LoVo (cell line): Measurements from ENCODE around the gene CWF19L2.
"Not testable (repeated sequence)": the region's sequence is repeated elsewhere in the genome, so short reads cannot be mapped to it uniquely, and the experiment has no call there.

Experiments used
- DNase-seq: peaks from one replicate; pipeline ENCODE4 v3.0.0-alpha.2; 2016; ENCODE audit warnings: low spot score

CWF19L2 gene

GRCh38 chr11:107438148-107438547 lies 19.5 kb downstream of the CWF19L2 start:
- DNase-seq = no peak

DNA sequence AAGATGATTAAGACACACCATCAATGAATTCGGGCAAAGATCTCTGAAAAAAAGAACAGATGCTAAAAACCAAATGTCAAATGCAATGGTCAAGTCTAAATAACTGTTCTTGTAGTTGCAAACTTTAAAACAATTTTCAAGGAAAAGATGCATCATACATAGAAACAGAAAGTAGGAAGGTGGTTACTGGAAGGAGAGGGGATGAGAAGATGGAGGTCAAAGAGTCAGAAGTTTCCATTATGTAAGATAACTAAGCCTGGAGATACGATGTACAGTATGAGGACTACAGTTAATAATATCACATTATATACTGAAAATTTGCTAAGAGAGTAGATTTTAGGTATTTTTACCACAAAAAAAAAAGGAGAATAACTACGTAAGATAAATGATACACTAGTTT lies 27.1 kb downstream of the CWF19L2 start:
- no peak for DNase-seq

GRCh38 chr11:107427569-107428180 lies 29.9 kb downstream of the CWF19L2 start:
- DNase-seq = no peak

DNA sequence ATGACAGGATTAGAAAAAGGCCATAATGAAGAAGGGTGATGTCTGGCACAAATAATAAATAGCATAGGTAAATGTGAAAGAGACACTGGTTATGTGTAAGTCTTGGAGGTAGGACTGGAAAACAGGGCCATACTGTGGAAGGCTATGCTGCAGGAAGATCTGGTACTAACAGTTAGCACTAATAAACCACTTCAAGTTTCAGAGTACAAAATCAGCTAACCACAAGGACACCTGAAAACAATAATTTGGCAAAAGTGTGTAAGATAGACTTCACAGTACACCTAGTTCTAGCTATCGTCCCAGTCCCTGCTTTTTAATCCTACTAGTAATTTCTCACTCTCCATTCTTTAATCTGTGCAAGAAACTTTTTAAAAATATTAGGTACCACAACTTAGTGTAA lies 44.3 kb downstream of the CWF19L2 start:
- no peak for DNase-seq

GRCh38 chr11:107408762-107409211 lies 48.8 kb downstream of the CWF19L2 start:
- no peak for DNase-seq

DNA sequence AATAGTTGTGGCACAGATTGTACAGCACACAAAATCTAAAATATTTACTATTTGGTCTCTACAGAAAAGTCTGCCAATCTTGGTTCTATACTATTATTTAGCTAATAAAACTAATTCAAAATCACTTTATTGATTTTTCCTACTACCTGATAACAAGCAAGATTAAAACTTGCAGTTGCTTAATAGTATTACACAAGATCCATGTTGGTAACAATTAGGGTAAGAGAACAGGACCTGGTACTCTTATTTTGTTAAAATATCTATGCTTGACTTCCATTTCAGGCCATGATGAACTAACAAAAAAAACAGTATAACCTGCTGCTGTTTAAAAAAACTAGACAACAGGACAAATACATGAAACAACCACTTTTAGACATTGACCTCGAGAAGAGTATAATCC lies 52.4 kb downstream of the CWF19L2 start:
- DNase-seq = no peak

- not testable (repeated sequence) for DNase-seq
Observed at GRCh38 chr11:107401131-107401530, 56.5 kb downstream of the CWF19L2 start.

DNA sequence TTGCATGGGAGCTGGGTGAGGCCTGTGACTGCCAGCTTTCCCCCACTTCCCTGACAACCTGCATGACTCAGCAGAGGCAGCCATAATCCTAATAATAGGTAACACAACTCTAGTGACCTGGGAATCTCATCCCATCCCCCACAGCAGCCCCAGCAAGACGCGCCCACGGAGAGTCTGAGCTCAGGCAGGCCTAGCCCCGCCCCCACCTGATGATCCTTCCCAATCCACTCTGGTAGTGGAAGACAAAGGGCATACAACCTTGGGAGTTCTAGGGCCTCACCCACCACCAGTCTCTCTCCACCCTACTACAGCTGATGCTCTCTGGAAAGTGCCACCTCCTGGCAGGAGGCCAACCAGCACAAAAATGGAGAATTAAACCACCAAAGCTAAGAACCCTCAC lies 60.3 kb downstream of the CWF19L2 start:
- DNase-seq = no peak

DNA sequence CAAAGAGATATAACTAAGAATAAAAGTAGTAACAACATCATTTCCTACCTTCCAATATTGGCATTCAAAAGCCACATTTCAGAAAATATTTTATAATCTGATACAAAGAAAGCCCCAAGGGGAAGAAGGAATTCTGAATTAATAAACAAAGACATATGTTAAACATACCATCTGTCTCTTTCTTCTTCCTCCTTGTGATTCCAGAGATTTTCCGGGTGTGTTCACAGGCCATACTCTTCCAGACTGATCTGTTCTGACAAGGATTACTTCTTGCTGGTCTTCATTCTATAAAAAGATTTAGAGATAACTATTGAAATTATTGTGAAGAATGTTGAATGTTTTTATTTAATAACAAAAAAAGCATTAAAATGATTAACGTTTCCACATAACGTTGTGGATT lies 65.0 kb downstream of the CWF19L2 start:
- no peak for DNase-seq

GRCh38 chr11:107390701-107391100 lies 66.9 kb downstream of the CWF19L2 start:
- DNase-seq = not testable (repeated sequence)

DNA sequence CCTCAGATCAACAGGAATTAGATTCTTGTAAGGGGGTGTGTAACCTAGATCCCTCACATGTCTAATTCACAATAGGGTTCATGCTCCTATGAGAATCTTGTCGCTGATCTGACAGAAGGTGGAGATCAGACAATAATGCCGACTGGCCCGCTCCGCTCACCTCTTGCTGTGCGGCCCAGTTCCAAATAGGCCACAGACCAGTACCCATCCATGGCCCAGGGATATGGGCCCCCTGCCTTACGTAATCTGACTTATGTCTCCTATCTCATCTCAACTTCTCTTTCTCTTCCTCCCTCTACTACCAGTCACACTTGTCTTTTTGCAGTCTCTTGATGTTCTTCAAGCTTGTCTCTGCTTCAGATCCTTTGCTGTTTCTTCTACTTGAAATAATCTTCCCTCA lies 70.0 kb downstream of the CWF19L2 start:
- no peak for DNase-seq

- no peak for DNase-seq
Observed at GRCh38 chr11:107385361-107385981, 72.2 kb downstream of the CWF19L2 start.

DNA sequence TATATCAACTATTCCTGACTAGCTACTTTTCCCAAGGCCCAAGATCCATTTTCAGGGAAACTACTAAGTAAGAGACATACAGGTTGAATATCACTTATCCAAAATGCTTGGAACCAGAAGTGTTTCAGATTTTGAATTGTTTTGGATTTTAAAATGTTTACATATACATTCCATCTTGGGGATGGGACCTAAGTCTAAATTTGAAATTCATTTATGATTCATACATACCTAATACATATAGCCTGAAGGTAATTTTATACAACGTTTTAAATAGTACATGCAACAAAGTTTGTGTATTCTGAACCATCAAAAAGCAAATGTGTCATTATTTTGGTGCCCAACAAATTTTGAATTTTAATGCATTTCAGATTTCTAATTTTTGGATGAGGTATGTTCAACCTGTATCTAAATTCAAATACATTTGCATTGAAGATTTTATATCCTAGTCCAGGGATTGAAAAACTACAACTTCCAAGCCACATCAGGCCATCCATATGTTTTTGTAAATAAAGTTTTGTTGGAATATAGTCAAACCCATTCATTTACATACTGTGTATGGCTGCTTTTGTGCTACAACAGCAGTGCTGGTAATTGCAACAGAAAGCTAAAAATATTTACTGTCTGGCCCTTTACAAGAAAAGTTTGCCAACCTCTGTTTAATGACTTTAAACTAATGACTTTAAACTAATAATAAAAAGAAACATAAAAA lies 73.3 kb downstream of the CWF19L2 start:
- no peak for DNase-seq

- DNase-seq = no peak
Observed at GRCh38 chr11:107372439-107372838, 85.2 kb downstream of the CWF19L2 start.

GRCh38 chr11:107370390-107370789 lies 87.2 kb downstream of the CWF19L2 start:
- DNase-seq = no peak

- no peak for DNase-seq
Observed at GRCh38 chr11:107359701-107360100, 97.9 kb downstream of the CWF19L2 start.

GRCh38 chr11:107357877-107358276 lies 99.7 kb downstream of the CWF19L2 start:
- DNase-seq = no peak

DNA sequence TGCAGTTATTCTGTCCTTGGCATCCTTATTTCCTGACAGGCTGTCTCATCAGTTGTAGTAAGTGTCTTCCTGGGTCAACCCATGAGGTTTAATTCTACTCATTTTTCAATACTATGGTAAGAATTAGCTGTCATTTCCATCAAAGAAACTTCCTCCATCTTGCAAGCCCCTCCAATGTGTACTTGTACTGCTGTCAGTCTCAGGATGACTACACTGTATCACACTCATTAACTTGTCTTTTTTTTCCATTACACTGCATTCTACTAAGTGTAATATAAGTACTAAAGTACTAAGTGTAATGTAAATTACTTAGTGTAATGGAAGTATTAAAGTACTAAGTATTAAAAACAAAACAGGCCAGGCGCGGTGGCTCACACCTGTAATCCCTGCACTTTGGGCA lies 102.8 kb downstream of the CWF19L2 start:
- DNase-seq = no peak

- DNase-seq = no peak
Observed at GRCh38 chr11:107337917-107338316, 119.7 kb downstream of the CWF19L2 start.

DNA sequence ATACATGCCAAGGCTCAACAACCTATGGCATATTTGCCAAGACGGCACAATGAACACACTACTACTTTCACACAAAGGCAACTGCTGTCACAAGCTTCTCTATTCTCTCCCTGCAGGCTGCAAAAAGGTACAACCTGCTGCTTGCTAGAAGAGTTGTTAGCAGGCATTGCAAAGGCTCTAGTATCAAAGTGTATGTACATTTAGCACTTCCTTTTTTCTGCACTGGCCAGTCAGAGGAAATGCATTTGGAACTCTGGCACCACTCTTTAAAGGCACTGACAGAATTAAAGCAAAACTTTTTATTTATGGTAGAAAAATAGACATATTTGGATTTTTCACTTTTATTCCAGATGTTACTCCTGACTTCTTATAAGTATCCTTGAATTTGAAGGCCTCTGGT lies 125.9 kb downstream of the CWF19L2 start:
- no peak for DNase-seq

GRCh38 chr11:107329164-107329563 lies 128.5 kb downstream of the CWF19L2 start:
- DNase-seq = no peak

DNA sequence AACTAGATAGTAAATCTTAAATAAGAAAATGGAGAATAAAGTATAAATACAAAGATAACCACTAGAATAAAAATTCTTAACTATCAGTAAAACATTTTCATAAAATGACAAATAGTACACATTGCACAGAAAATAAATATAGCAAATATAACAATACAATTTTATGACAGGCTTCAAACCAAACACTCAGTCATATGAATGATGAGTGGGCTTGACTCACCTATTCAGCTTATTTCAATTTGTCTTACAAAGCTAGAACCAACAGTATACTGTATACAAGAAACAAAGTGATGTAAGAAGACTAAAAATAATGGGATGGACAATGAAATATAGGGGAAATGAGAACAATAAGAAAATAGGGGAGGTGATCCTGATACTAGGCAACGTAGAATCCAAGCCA lies 141.2 kb downstream of the CWF19L2 start:
- no peak for DNase-seq

- no peak for DNase-seq
Observed at GRCh38 chr11:107307991-107308390, 149.6 kb downstream of the CWF19L2 start.
